Ovary (tissue), 3 donors: ENCODE data around the gene TERT.

ENCODE experiments used
- CTCF ChIP-seq, 3 donors: fragments of 450-650 bp in 2 of 3; fragments of 200-600 bp in 1 of 3; IDR thresholded peaks; one replicate each; pipeline versions ENCODE4 v1.5.1 to v1.8.0; 2016 to 2022; ENCODE audit warnings: antibody characterized with exemption in 3 of 3, mild to moderate bottlenecking in 1 of 3
- POLR2A ChIP-seq: fragments of 450-650 bp; IDR thresholded peaks from one replicate; pipeline ENCODE4 v1.6.1; 2017; ENCODE audit warnings: antibody characterized with exemption, mild to moderate bottlenecking, moderate library complexity
- donor health status: DM: no; HTN: no; CAD: no.

- TF ChIP-seq POLR2A (no peak), CTCF (IDR thresholded peaks at IDR 0.05) (no peak)
Measured at GRCh38 chr5:1240496-1241260, 54.2 kb downstream of the TERT start.
